Astrocyte (in vitro differentiated cells and primary cell): Measurements from ENCODE around the gene STMND1.

Source experiments
- EZH2 ChIP-seq: IDR thresholded peaks from 2 replicates; pipeline ENCODE4 v1.6.1; 2012; ENCODE audit warnings: mild to moderate bottlenecking, low read length, inconsistent platforms; ENCODE audit not compliant: insufficient read depth
- TF ChIP-seq, protein P1 (sequence below): IDR thresholded peaks from 2 replicates; pipeline ENCODE4 v1.5.1; 2011; ENCODE audit warnings: low read depth, mild to moderate bottlenecking, inconsistent platforms, low read length, moderate library complexity; ENCODE audit not compliant: insufficient read depth

DNA sequence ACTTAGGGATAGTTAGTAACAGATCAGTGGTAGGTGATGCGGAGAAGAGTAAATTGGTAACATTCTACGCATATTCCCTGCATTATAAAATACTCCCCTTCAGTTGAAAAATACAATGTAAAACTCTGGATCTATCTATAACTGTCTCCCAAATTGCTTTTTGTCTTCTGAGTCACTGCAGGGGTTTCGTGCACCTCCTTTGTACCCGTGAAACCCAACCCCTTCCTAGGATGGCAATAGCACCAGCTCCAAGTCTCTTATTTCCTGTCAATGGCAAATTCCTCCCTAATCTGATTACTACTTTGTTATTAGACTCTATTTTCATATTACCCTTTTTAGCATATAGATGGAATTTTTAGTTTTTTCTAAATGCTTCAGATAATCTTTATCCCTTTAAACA, 20.6 kb upstream of the STMND1 start:
- TF ChIP-seq, protein P1, sequence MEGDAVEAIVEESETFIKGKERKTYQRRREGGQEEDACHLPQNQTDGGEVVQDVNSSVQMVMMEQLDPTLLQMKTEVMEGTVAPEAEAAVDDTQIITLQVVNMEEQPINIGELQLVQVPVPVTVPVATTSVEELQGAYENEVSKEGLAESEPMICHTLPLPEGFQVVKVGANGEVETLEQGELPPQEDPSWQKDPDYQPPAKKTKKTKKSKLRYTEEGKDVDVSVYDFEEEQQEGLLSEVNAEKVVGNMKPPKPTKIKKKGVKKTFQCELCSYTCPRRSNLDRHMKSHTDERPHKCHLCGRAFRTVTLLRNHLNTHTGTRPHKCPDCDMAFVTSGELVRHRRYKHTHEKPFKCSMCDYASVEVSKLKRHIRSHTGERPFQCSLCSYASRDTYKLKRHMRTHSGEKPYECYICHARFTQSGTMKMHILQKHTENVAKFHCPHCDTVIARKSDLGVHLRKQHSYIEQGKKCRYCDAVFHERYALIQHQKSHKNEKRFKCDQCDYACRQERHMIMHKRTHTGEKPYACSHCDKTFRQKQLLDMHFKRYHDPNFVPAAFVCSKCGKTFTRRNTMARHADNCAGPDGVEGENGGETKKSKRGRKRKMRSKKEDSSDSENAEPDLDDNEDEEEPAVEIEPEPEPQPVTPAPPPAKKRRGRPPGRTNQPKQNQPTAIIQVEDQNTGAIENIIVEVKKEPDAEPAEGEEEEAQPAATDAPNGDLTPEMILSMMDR = no peak
- TF ChIP-seq EZH2 = no peak
